GM19463 (cell line): Measurements from ENCODE around the gene RNU5D-1.
"Not testable (repeated sequence)": the region's sequence is repeated elsewhere in the genome, so short reads cannot be mapped to it uniquely, and the experiment has no call there.

Source experiments
- ATAC-seq: cut with Tn5 transposase; IDR thresholded peaks from one replicate; pipeline ENCODE4 v1.9.1; 2021; ENCODE audit warnings: mild to moderate bottlenecking, moderate library complexity; ENCODE audit not compliant: unreplicated experiment

RNU5D-1 gene

DNA sequence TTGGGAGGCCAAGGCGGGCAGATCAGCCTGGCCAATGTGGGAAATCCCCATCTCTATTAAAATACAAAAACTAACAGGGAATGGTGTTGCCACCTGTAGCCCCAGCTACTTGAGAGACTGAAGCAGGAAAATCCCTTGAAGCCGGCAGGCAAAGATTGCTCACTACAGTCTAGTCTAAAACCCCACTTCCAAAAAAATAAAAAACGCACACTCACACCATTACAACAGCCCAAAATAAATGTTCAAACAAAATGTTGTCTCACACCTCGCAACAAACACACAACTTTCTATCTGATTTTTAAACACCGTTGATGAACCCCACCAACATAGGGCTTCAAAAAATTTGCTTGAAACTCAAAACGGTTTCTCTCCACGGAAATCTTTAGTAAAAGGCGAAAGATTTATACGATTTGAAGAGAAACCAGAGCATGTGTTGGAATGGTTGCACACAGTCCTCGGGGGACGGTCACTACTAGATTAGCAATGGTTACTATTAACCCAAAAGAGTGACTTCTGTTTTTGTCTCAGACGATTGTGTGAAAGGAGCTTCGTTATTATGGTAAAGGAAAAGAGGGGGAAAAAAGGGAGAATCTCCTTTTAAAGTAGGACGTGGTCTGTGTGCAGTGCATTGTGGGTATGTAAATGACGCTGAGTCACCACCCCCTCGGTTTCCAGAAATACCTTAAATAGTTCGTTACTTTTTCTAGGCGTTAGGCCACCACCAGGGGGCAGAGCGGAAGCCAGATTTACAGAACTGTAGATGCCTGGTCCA lies at the start of gene RNU5D-1:
Gene RNU5D-1, minus strand, starts transcription at position 430 of the 772 bp plus-strand sequence.
- ATAC-seq: peak; percentile 70

- no peak for ATAC-seq
Measured at GRCh38 chr1:44780583-44781121, 49.7 kb upstream of the RNU5D-1 start.

GRCh38 chr1:44778705-44779576 lies 48.0 kb upstream of the RNU5D-1 start:
- no peak for ATAC-seq

GRCh38 chr1:44777969-44778635 lies 47.1 kb upstream of the RNU5D-1 start:
- no peak for ATAC-seq

DNA sequence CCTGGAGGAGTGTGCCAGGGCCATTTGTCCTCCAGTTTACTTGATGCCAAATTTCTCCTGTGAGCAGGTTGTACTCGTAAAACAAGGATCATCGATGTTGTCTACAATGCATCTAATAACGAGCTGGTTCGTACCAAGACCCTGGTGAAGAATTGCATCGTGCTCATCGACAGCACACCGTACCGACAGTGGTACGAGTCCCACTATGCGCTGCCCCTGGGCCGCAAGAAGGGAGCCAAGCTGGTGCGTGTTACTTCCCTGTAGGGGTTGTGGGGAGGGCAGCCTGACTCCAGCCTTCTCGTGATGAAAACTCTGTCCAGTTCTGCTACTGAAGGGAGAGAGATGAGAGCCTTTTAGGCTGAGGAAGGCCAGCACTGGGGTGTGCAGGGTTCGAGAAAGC lies 46.6 kb upstream of the RNU5D-1 start:
- ATAC-seq: no peak

GRCh38 chr1:44776730-44777068 lies 45.7 kb upstream of the RNU5D-1 start:
- ATAC-seq: no peak

DNA sequence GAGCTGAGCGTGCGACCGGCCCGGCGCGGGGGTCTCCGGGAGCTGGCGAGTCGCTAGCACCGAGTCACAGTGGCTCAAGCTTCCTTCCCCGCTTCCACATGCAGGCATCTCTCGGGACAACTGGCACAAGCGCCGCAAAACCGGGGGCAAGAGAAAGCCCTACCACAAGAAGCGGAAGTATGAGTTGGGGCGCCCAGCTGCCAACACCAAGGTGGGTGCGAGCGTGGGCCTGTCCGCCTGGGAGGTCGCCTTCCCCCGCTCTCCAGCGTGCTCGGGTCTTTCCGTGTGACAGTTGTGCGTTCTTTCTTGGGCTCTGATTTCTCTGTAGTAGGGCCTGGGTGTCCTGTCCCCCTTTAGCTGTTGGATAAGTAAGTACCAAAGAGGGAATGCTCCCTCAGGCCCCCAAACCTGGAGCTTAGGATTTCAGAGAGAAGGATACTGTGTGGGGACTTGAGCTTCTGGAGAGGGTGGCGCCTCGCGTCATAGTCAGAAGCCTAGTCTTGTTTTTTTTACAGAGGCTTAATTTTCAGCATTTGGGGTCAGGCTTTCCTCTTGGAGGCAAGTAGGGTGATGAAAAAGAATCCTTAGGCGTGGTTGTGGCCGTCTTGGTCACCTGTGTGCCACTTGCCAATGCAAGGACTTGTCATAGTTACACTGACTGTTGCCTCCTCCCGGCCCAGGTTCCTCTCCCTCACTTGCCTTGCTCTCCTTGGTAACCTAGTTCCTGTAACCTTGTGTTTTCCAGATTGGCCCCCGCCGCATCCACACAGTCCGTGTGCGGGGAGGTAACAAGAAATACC lies 45.2 kb upstream of the RNU5D-1 start:
- ATAC-seq: peak; percentile 21

GRCh38 chr1:44775078-44775929 lies 44.3 kb upstream of the RNU5D-1 start, which contains the start of gene RPS8:
Gene RPS8, plus strand, starts transcription at chr1:44775540. Its CDS starts 57 bp downstream, at chr1:44775597.
- ATAC-seq: peak; percentile 77

DNA sequence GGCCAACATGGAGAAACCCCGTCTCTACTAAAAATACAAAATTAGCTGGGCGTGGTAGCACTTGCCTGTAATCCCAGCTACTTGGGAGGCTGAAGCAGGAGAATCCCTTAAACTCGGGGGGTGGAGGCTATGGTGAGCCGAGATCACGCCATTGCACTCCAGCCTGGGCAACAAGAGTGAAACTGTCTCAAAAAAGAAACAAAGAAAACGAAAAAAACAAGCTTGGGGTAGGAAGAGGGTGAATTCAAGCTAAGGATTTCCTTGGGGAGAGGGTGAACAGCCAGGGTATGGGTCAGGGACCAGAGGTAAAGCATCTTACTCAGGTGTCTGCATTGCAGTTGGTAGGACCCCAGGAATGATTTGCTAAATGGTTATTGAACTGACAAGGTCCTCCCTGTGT lies 35.5 kb upstream of the RNU5D-1 start:
- not testable (repeated sequence) for ATAC-seq

DNA sequence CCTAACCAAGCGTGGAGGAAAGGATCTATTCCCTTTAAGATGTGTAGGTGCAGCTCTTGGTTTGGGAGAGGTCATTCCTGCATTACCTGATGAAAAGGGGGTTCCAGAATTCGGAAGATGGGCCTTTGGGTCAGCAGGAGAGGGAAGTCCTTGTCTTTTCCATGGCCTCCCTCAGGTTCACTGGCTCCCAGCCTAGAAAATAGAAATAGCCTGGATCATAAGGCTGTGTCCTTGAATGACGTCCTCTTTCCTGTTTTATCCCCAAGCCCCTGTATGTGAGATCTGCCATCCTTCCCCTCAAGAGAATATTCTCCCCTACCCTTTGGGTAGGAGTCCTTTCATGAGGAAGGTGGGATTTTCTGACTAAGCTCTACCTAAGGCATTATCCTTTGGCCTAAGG lies 29.9 kb upstream of the RNU5D-1 start:
- ATAC-seq: no peak

DNA sequence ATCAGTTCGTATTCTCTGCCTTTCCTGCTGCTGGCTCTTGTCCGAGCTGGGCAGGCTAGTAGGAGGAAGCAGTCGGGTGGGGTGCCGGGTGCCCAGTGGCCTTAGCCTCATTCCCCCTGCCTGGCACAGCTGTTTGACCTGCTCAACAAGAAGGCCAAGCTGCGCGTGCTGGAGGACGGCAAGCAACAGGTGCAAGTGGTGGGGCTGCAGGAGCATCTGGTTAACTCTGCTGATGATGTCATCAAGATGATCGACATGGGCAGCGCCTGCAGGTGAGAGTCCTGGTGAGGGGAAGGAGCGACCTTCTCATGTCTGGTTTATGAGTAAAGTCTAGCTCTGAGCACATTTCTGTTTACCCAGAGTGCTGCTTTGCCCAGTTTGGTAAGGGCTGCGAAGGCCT lies 28.1 kb upstream of the RNU5D-1 start:
- ATAC-seq: no peak

DNA sequence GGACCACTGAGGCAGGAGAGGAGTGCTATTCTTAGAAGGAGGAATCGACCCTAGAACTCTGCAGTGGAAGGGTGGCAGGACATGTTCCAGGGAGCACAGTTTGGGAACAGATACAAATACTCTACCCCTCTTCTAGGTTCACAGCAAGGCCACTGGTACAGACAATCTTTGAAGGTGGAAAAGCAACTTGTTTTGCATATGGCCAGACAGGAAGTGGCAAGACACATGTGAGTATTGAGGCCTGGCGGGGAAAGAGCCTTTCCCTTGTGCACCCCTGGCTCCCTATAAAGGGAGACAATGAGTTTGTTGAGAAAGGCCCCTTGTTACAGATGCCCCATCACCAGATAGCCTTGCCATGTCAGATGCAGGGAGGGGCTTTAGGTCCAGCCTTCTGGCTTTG lies 26.4 kb upstream of the RNU5D-1 start:
- no peak for ATAC-seq

GRCh38 chr1:44747878-44748277 lies 16.9 kb upstream of the RNU5D-1 start:
- no peak for ATAC-seq

GRCh38 chr1:44743211-44743610 lies 12.2 kb upstream of the RNU5D-1 start:
- no peak for ATAC-seq

DNA sequence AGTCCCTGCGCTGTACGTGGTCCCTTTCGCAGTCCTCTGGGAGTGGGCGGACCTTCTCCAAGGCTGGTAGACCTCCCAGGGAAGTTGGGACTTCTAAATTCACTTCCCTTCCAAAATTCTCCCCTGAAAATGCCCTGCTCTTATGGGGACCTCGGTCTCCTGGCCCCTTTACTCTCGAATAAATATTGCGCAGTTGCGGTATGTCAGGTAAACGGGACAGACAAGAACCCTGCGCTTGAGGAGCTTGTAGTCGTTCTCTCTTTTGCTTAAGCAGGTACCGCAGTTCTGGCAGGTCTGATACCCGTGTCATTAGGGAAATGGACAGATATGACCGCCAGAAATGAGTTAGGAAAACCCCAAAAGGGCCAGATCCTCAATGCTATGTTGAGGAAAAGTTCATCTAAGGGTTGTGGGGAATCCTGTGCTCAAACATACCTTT lies 9.2 kb upstream of the RNU5D-1 start:
- no peak for ATAC-seq

GRCh38 chr1:44739307-44740178 lies 8.6 kb upstream of the RNU5D-1 start, which contains the start of gene KIF2C:
Gene KIF2C, plus strand, starts transcription at chr1:44739837. Its CDS starts 96 bp downstream, at chr1:44739933.
- ATAC-seq: peak; percentile 98

- ATAC-seq: not testable (repeated sequence)
Measured at GRCh38 chr1:44738953-44739306, 8.0 kb upstream of the RNU5D-1 start.

GRCh38 chr1:44735992-44736391 lies 5.0 kb upstream of the RNU5D-1 start:
- ATAC-seq: no peak
